OCI-LY7 (cell line): ENCODE results near the gene AQP9.

Experiments
- EZH2phosphoT487 ChIP-seq: fragments of 200-600 bp; sonication (generic); IDR thresholded peaks from 2 replicates; pipeline ENCODE4 v1.6.1; 2018; ENCODE audit warnings: low read depth, borderline replicate concordance, mild to moderate bottlenecking, mixed run types, antibody characterized with exemption, low read length, moderate library complexity, mixed read lengths
- TF ChIP-seq, protein P1 (sequence below): fragments of 200-600 bp; sonication (generic); conservative IDR thresholded peaks from 2 replicates; pipeline ENCODE4 v1.5.1; 2014; ENCODE audit warnings: mild to moderate bottlenecking, antibody characterized with exemption, low read length, moderate library complexity, mixed read lengths

DNA sequence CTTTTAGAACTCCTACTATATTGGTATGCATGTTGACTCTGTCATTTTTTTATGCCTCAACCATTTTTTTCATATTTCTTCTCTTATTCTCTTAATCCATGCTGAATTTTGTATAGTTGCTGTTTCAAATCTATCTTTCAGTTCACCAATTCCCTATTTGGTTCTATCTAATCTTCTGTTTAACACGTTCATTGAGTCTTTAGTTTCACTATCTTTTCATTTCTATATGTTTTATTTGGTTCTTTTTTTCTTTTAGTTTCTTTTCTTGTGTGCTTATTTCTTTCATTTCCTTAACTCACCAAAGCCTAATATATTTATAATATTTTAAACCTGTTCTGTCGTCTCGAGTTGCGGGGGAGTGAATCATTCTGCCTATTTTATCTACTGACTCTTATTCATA, 8.0 kb downstream of the AQP9 start:
- no peak for TF ChIP-seq EZH2phosphoT487
- TF ChIP-seq, protein P1, sequence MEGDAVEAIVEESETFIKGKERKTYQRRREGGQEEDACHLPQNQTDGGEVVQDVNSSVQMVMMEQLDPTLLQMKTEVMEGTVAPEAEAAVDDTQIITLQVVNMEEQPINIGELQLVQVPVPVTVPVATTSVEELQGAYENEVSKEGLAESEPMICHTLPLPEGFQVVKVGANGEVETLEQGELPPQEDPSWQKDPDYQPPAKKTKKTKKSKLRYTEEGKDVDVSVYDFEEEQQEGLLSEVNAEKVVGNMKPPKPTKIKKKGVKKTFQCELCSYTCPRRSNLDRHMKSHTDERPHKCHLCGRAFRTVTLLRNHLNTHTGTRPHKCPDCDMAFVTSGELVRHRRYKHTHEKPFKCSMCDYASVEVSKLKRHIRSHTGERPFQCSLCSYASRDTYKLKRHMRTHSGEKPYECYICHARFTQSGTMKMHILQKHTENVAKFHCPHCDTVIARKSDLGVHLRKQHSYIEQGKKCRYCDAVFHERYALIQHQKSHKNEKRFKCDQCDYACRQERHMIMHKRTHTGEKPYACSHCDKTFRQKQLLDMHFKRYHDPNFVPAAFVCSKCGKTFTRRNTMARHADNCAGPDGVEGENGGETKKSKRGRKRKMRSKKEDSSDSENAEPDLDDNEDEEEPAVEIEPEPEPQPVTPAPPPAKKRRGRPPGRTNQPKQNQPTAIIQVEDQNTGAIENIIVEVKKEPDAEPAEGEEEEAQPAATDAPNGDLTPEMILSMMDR, result no peak
